WERI-Rb-1 (cell line): Measurements from ENCODE around the gene NCKAP1.
"Not testable (repeated sequence)": the region's sequence is repeated elsewhere in the genome, so short reads cannot be mapped to it uniquely, and the experiment has no call there.

Experiments used
- DNase-seq: peaks from one replicate; pipeline ENCODE4 v3.0.0-alpha.2; 2020
- H3K27ac ChIP-seq: fragments of 250-450 bp; sonication (Bioruptor Pico); 2 replicates; pipeline ENCODE4 v1.5.1; 2020; ENCODE audit warnings: mild to moderate bottlenecking, moderate library complexity
- H3K27me3 ChIP-seq: fragments of 250-450 bp; sonication (Bioruptor Pico); 2 replicates; pipeline ENCODE4 v1.5.1; 2021; ENCODE audit warnings: mild to moderate bottlenecking, low read depth, moderate library complexity; ENCODE audit not compliant: insufficient read depth, severe bottlenecking
- H3K36me3 ChIP-seq: fragments of 250-450 bp; sonication (Bioruptor Pico); 2 replicates; pipeline ENCODE4 v1.5.1; 2020; ENCODE audit warnings: mild to moderate bottlenecking, moderate library complexity
- H3K4me3 ChIP-seq: 2 replicates; pipeline ENCODE4 v1.5.1; 2011; ENCODE audit warnings: low read depth, mild to moderate bottlenecking, control low read depth, low read length
- H3K9me3 ChIP-seq: fragments of 250-450 bp; sonication (Bioruptor Pico); 2 replicates; pipeline ENCODE4 v1.5.1; 2021; ENCODE audit warnings: mild to moderate bottlenecking, moderate library complexity; ENCODE audit not compliant: severe bottlenecking
- TF ChIP-seq, protein P1 (sequence below): IDR thresholded peaks from 2 replicates; pipeline ENCODE4 v1.5.1; 2011; ENCODE audit warnings: low read depth, mild to moderate bottlenecking, control low read depth, inconsistent platforms, low read length

NCKAP1 gene

DNA sequence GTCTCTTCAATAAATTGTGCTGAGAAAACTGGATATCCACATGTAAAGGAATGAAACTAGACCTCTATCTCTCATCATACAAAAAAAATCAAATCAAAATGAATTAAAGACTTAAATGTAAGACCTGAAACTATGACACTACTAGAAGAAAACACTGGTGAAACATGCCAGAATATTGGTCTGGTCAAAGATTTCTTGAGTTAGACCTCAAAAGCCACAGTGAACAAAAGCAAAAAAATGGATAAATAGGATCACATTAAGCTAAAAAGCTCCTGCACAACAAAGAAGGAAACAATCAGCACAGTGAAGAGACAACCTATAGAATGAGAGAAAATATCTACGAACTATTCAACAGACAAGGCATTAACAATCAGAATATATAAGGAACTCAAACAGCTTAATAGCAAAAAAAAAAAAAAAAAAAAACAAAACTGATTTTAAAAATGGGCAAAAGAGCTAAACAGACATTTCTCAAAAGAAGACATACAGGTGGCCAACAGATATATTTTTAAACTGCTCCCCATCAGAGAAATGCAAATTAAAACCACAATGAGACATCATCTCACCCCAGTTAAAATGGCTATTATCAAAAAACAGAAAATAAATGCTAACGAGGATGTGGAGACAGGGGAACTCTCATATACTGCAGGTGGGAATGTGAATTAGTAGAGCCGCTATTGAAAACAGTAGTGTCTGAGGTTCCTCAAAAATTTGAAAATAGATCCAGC lies 66.3 kb downstream of the NCKAP1 start:
- no peak for DNase-seq
- Histone ChIP-seq H3K27ac (no peak overlapping the region), H3K27me3 (no peaks in the 10 kb centered on the region), H3K9me3 (no peaks in the 10 kb centered on the region), H3K4me3 (no peak overlapping the region), H3K36me3 (peaks cover 21% of the 10 kb centered on the region)
- TF ChIP-seq, protein P1, sequence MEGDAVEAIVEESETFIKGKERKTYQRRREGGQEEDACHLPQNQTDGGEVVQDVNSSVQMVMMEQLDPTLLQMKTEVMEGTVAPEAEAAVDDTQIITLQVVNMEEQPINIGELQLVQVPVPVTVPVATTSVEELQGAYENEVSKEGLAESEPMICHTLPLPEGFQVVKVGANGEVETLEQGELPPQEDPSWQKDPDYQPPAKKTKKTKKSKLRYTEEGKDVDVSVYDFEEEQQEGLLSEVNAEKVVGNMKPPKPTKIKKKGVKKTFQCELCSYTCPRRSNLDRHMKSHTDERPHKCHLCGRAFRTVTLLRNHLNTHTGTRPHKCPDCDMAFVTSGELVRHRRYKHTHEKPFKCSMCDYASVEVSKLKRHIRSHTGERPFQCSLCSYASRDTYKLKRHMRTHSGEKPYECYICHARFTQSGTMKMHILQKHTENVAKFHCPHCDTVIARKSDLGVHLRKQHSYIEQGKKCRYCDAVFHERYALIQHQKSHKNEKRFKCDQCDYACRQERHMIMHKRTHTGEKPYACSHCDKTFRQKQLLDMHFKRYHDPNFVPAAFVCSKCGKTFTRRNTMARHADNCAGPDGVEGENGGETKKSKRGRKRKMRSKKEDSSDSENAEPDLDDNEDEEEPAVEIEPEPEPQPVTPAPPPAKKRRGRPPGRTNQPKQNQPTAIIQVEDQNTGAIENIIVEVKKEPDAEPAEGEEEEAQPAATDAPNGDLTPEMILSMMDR, result no peak

DNA sequence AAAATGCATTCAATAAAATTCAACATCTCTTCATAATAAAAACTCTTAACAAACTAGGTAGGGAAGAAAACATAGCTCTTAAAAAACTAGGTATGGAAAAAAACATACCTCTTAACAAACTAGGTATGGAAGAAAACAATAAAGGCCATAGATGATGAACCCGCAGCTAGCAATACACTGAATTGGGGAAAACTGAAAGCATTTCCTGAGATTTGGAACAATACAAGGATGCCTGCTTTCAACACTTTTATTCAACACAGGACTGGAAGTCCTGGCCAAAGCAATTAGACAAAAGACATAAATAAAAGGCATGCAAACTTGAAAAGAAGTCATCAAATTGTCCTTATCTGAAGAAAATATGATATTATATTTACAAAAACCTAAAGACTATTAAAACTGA lies 67.8 kb downstream of the NCKAP1 start:
- Histone ChIP-seq H3K27me3 (no peaks in the 10 kb centered on the region), H3K36me3 (peaks cover 30% of the 10 kb centered on the region), H3K9me3 (no peaks in the 10 kb centered on the region), H3K4me3 (no peak overlapping the region), H3K27ac (no peak overlapping the region)
- no peak for DNase-seq
- TF ChIP-seq, protein P1, result no peak

DNA sequence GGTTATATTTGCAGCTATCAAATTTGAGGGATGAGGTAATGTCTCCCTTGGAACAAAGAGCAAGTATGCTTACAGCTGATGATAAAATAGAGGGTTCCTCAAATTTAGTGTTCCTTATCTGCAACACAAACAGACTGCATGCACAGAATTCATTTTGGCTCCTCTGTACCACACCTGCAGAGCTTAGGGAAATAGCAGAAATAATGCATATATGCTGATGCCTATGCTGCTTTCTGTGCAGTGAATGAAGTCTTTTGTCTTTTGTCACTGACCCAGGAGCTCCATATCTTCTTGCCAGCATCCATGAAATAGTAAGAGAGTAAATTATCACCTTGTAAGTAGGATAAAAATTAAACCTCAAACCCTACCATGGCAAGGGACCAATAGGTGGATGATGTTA lies 69.8 kb downstream of the NCKAP1 start:
- no peak overlapping the region for H3K4me3 ChIP-seq
- no peak overlapping the region for H3K27ac ChIP-seq
- H3K9me3 ChIP-seq, result no peaks in the 10 kb centered on the region
- peaks cover 28% of the 10 kb centered on the region for H3K36me3 ChIP-seq
- DNase-seq, result no peak
- H3K27me3 ChIP-seq, result no peaks in the 10 kb centered on the region
- TF ChIP-seq, protein P1, result no peak

DNA sequence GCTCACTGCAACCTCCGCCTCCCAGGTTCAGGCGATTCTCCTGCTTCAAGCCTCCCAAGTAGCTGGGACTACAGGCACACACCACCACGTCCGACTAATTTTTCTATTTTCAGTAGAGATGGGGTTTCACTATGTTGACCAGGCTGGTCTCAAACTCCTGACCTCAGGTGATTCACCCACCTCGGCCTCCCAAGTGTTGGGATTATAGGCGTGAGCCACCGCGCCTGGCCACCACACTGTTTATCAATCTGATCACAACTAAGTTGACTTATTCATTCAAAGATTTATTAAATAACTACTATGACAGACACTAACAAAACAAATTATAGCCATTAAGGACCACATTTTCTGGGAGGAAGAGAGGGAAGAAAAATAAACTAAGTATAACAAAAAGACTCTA lies 71.9 kb downstream of the NCKAP1 start:
- peaks cover 28% of the 10 kb centered on the region for H3K36me3 ChIP-seq
- H3K27me3 ChIP-seq, H3K27ac ChIP-seq, H3K9me3 ChIP-seq, H3K4me3 ChIP-seq, DNase-seq: not testable (repeated sequence)

DNA sequence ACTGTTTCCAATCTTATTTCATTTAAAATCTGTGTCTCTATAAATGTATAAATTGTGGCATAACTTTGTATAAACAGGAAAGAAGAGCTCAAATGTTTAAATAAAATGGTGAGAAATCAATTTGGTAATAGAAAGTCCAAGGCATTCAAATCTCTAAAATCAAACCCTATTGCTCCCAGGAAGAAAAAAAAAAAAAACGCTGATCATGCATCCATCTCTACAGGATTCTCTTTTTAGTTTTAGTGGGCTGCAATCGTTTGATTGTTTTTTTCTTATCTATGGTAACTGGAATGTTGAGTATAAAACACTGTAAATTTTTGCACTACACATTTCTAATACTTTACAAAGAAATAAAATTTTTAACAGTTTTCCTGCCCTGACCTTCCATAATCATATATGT lies 75.6 kb downstream of the NCKAP1 start:
- peaks cover 29% of the 10 kb centered on the region for H3K36me3 ChIP-seq
- no peaks in the 10 kb centered on the region for H3K9me3 ChIP-seq
- H3K27ac ChIP-seq, result no peak overlapping the region
- TF ChIP-seq, protein P1, result no peak
- no peak overlapping the region for H3K4me3 ChIP-seq
- no peaks in the 10 kb centered on the region for H3K27me3 ChIP-seq
- no peak for DNase-seq

DNA sequence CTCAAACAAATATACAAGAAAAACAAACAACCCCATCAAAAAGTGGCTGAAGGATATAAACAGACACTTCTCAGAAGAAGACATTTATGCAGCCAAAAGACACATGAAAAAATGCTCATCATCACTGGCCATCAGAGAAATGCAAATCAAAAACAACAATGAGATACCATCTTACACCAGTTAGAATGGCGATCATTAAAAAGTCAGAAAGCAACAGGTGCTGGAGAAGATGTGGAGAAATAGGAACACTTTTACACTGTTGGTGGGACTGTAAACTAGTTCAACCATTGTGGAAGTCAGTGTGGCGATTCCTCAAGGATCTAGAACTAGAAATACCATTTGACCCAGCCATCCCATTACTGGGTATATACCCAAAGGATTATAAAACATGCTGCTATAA lies 77.4 kb downstream of the NCKAP1 start:
- not testable (repeated sequence) for H3K27me3 ChIP-seq, H3K4me3 ChIP-seq, H3K9me3 ChIP-seq, H3K27ac ChIP-seq, DNase-seq
- peaks cover 24% of the 10 kb centered on the region for H3K36me3 ChIP-seq

DNA sequence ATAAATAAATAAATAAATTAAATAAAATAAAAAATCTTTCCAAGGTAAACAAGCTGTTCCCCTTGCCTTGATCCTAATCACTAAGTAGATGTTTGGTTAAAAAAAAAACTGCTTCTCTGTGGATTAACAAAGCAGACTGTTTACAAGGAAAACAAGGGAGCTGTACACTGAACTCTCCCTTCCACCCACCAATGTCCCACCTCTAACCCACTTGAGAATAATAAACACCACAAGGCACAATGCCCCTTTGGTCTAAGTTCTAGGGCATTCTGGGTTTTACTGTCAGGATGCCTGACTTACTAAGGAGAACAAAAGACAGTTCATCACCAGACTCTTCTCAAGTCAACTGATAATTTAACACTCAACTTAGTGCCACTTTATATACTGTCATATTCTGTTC lies 83.5 kb downstream of the NCKAP1 start:
- TF ChIP-seq, protein P1, result no peak
- Histone ChIP-seq H3K36me3 (peaks cover 24% of the 10 kb centered on the region), H3K27me3 (no peaks in the 10 kb centered on the region), H3K27ac (no peak overlapping the region), H3K9me3 (no peaks in the 10 kb centered on the region), H3K4me3 (no peak overlapping the region)
- no peak for DNase-seq
